Progenitor cell of endocrine pancreas (in vitro differentiated cells): Measurements from ENCODE around the gene HOXC9. TPM values are rescaled to one million over a fixed set of nuclear protein-coding genes. Genes with fewer than 3 reads are reported as not detected.

Source experiments
- DNase-seq: peaks from one replicate; pipeline ENCODE4 v3.0.0; 2021; ENCODE audit warnings: low spot score; ENCODE audit not compliant: unreplicated experiment
- H3K27ac Mint-ChIP-seq: 2 replicates; pipeline ENCODE4 v1.8.0; 2021; ENCODE audit warnings: mild to moderate bottlenecking, moderate library complexity, mixed read lengths
- H3K27me3 Mint-ChIP-seq: 2 replicates; pipeline ENCODE4 v1.8.0; 2021; ENCODE audit warnings: mixed read lengths
- H3K36me3 Mint-ChIP-seq: 2 replicates; pipeline ENCODE4 v1.8.0; 2022; ENCODE audit warnings: mixed read lengths; ENCODE audit not compliant: insufficient read depth
- H3K4me1 Mint-ChIP-seq: 2 replicates; pipeline ENCODE4 v1.8.0; 2021; ENCODE audit warnings: low read depth, mixed read lengths
- H3K4me3 Mint-ChIP-seq: 2 replicates; pipeline ENCODE4 v1.8.0; 2021; ENCODE audit warnings: low read depth, mild to moderate bottlenecking, moderate library complexity, mixed read lengths
- H3K9me3 Mint-ChIP-seq: 2 replicates; pipeline ENCODE4 v1.8.0; 2021; ENCODE audit warnings: low read depth, mixed read lengths
- CTCF ChIP-seq: fragments of 200-600 bp; sonication (generic); IDR thresholded peaks from one replicate; pipeline ENCODE4 v1.5.0; 2021; ENCODE audit warnings: antibody characterized with exemption, mild to moderate bottlenecking; ENCODE audit not compliant: unreplicated experiment
- total RNA-seq: library from RNA; stranded (reverse); gene quantifications from 2 replicates; pipeline ENCODE4 v1.2.1, GENCODE V29; 2021

HOXC9 gene
- total RNA-seq, 1 donor from 2014 or later, result not detected

- no peak for TF ChIP-seq CTCF
- H3K27ac Mint-ChIP-seq, result no peak overlapping the region
- DNase-seq, result no peak
- peaks cover 6% of the 10 kb centered on the region for H3K4me1 Mint-ChIP-seq
- no peaks in the 10 kb centered on the region for H3K9me3 Mint-ChIP-seq
- H3K36me3 Mint-ChIP-seq, result no peaks in the 10 kb centered on the region
- H3K4me3 Mint-ChIP-seq, result no peak overlapping the region
- H3K27me3 Mint-ChIP-seq, result peaks cover 100% of the 10 kb centered on the region
Measured at GRCh38 chr12:53997204-53998109, 2.5 kb upstream of the HOXC9 start.

GRCh38 chr12:53998110-53998899 lies 1.7 kb upstream of the HOXC9 start:
- no peak for DNase-seq
- H3K27me3 Mint-ChIP-seq, result peaks cover 100% of the 10 kb centered on the region
- no peak overlapping the region for H3K4me3 Mint-ChIP-seq
- TF ChIP-seq CTCF, result no peak
- no peaks in the 10 kb centered on the region for H3K9me3 Mint-ChIP-seq
- H3K4me1 Mint-ChIP-seq, result peaks cover 6% of the 10 kb centered on the region
- H3K27ac Mint-ChIP-seq, result no peak overlapping the region
- H3K36me3 Mint-ChIP-seq, result no peaks in the 10 kb centered on the region

GRCh38 chr12:53998900-53999236 lies 1.1 kb upstream of the HOXC9 start:
- Mint-ChIP-seq H3K4me3 (no peak overlapping the region), H3K4me1 (peaks cover 5% of the 10 kb centered on the region), H3K36me3 (no peaks in the 10 kb centered on the region), H3K27ac (no peak overlapping the region), H3K9me3 (no peaks in the 10 kb centered on the region), H3K27me3 (peaks cover 100% of the 10 kb centered on the region)
- TF ChIP-seq CTCF, result no peak
- no peak for DNase-seq

- peak overlapping the region; percentile 40 for H3K4me3 Mint-ChIP-seq
- peaks cover 100% of the 10 kb centered on the region for H3K27me3 Mint-ChIP-seq
- H3K4me1 Mint-ChIP-seq, result peaks cover 2% of the 10 kb centered on the region
- DNase-seq, result no peak
- TF ChIP-seq CTCF, result no peak
- no peak overlapping the region for H3K27ac Mint-ChIP-seq
- H3K36me3 Mint-ChIP-seq, result no peaks in the 10 kb centered on the region
- H3K9me3 Mint-ChIP-seq, result no peaks in the 10 kb centered on the region
Measured at GRCh38 chr12:53999559-54000115, 324 bp upstream of the HOXC9 start.
